GM19099 (cell line): Measurements from ENCODE around the gene PRKN.

Source experiments
- POLR2A ChIP-seq: IDR thresholded peaks from 3 replicates; pipeline ENCODE4 v1.6.1; 2011; ENCODE audit warnings: low read depth; ENCODE audit not compliant: insufficient read length; ENCODE audit errors: extremely low read depth

The PRKN gene

DNA sequence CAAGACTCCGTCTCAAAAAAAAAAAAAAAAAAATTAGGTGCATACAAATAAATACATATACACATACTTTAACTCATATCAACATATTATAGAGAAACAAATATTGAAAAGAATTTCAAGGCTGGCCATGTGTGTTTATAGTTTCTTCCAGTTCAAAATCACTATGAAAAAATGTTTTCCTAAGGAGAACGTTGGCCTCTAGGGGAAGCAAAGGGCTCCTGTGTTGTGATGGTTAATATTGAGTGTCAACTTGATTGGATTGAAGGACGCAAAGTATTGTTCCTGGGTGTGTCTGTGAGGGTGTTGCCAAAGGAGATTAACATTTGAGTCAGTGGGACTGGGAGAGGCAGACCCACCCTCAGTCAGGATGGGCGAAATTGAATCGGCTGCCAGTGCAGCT is 1271.7 kb downstream of the PRKN start:
- TF ChIP-seq POLR2A = no peak

DNA sequence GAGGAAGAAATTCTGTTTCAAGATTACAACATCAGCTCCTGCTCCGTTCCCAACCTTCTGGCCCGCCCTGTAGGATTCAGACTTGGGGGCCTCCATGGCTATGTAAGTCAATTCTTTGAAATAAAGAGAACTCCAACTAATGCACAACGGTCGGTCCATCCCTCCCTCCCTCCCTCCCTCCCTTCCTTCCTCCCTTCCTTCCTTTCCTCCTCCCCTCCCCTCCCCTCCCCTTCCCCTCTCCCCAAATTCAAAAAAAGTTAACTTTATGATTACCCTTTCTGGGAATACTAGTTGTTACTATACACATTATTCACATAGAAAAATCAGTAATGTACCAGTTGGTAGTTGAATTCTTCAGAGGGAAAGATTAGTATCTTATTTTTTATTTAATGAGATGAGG is 1274.0 kb downstream of the PRKN start:
- TF ChIP-seq POLR2A = no peak

DNA sequence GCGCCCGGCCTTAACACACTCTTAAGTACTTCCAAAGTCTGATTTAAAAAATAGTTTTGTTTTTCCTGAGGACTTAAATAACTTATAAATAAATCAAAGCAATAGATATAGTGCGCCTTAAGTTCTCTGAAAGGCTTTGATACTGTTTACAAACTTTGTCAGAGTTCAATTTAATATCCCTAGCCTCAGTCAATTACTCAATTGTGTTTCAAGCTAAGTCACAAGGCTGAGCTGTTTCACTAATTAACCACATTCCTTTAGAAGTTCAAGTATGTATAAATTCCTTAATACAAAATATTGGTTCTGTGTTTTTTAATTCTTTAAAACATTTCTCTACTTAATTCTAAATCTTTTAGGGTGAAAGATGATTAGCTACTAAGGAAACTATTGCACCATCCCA is 1275.3 kb downstream of the PRKN start:
- no peak for TF ChIP-seq POLR2A

DNA sequence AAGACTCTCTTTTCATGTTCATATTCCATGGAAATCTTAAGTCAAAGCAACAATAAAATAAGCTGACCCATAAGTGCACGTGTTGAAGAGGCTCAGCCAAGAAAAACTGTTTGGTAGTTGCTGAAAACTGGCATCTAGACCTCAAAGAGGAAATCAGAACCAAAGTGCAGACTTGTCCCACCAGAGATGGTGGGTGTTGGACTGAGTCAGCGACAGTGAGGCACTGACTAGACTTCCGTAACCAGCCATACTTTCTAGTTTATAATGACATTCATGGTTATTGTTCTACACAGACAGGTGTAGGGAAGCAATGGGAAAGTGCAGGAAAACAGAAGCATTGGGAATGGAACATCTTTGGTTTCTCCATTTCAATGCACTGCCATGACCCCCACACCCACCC is 1278.0 kb downstream of the PRKN start:
- no peak for TF ChIP-seq POLR2A

DNA sequence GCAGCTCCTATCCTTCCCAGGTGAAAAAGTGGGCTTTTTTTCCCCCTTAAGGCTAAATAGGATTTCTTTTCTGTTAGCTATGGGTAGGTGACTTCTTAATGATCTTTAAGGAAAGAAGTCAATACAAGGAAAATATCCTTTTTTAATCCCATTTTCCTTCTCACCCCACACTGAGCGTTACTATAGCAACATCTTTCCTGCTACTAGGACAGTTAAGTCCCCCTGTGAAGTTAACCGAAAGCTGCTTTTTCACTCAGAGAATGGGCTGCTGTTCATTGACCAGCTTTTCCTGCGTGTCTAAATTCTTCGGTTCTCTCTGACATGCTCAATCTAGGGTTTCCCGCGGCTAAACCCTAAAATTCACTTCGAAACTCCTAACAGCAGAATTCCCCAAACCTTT is 1280.6 kb downstream of the PRKN start:
- TF ChIP-seq POLR2A = no peak

DNA sequence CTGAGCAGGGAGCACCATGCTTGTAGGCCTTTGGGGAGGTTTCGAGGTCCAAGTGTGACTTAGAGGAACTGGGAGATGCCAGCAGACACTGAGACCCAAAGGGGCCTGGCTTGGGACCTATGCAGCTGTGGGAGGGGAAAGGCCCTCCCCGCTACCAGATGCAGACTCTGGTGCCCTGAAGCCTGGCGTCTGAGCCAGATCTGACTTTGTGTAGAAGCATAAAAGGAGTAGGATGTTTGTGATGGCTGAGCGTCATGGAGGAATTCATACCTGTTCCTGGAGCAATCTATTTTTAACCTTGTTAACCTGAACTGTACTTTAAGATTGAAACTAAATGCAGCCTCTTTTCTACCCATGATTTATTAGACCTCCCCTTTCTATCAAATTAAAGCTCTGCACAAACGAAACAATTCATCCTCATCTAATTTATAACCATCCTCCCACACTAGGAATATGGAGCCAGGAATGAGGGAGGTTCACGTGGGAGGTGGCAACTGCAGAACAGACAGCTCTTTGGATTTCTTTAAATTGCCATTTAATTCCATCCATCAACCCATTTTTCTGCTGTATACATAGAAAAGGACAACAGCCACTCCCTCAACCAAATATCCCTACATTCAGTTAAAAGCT is 1281.2 kb downstream of the PRKN start:
- TF ChIP-seq POLR2A = no peak

DNA sequence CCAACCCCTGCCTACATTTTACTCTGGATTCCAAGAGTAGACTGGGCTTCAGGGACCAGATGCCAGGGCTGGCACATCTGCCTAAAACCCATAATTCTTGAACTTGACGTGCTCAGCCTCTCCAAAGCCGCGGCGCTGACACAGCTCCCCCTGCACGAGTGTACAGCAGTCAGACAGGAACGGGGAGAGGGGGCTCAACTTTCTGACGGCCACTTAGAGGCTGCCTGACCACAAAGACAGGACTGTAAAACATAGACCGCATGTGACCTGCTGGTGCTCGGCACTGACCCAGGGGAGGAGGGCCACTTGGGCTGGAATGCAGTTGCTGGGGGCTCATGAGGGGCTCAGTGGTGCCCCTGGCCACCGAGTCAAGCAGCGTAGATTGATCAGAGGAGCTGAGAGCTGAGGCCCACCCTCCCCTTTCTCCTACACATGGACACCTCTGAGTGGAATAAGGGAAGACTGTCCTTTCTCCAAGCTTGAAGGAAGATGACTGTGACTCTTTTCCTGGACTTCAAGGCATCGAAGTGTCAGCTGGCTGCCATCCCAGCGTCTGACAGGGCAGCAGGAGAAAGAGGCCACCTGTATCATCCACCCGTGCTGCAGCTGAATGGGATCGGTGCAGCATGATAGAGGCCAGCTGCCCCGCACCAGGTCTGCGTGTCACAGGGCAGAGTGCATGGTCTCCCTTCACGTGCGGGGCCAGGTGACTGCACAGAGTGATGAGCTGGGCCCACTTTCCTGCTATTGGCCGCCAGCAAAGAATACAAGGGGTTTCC is 1282.4 kb downstream of the PRKN start:
- no peak for TF ChIP-seq POLR2A

DNA sequence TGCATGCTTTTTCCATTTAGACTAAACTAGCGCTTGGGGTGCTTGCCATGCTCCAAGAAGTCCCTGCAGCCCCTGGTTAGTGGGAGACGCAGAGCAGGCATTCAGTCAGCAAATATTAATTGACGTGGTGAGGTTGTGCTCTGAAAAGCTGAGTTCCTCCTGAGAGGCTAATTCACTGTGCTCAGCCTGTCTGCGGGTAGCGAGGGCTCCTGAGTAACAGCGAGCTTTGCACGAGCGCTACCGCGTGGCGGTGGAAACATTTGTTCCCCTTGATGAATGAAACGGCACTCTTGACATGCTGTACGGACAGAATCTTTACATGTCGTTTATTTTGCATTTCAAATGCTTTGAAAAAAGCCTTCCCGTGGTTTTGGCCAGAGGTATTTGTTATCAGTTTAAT is 1283.1 kb downstream of the PRKN start:
- no peak for TF ChIP-seq POLR2A

DNA sequence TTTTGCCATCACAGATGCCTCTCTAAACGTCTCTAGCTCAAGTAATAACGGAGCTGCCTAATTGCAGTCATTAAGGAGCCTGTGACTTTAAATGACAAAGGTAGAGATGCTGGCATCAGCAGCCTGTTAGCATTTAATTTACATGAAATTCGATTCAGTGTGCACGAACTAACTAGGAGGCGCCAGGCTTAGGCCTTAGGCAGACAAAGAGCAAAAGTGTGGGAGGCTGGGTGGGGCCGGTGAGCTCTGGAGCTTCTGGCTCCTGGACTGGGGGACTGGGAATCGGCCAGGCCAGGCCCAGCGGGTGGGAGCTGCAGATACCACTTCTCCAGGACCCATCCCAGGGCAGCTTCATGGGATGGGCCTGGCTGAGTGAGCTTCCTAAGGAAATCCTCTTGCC is 1283.7 kb downstream of the PRKN start:
- TF ChIP-seq POLR2A = no peak

DNA sequence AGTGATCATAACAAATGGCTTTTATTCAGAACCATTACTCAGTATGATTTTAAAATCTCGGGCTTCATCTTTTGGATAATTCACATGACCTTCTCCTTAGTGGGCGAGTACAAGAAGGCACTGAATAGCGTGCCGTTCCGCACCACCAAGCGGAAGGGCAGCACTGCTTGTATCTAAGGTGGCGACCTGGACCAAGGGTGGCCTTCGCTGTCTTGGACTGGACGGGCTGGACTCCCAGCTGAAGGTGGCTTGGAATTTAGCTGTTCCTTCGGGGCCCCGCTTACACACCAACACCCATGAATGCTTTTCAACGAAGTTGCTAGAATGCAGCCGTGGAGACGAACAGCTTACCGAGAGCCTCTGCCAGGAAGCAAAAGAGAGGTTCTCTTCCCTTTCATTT is 1285.1 kb downstream of the PRKN start:
- no peak for TF ChIP-seq POLR2A

DNA sequence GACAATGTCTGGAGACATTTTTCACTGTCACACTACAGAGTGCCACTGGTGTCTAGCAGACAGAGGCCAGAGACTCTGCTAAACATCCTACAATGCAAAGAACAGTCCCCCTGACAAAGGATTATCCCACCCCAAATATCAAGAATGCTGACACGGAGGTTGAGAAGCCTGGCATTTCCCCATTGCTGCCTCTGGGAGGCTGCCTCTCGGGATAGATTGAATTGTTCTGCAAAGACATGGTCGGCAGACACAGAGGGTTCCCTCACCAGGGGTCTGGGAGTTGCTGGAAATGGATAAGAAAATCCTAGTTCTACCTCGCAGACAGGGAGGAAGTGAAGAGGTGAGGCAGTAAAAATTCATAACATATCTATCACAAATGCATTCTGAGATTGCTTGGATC is 1287.3 kb downstream of the PRKN start:
- TF ChIP-seq POLR2A = no peak

DNA sequence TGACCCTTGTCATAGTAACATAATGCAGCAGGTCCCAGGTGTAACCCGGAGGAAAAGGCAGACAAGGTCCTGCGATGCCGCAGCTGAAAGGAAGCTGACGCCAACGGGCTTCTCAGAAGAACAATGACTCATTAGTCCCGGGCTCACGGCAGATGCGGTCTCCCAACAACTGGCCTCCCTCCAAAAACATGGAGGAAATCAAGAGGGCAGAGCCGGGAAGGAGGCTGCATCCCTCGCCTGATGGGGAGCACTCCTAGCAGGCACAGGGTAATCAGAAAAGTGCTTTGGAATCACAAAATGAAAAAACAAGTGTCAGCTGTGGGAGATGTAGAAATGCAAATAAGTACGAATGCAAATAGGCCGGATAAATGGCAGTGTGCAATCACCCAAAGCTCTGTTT is 1288.5 kb downstream of the PRKN start:
- no peak for TF ChIP-seq POLR2A

DNA sequence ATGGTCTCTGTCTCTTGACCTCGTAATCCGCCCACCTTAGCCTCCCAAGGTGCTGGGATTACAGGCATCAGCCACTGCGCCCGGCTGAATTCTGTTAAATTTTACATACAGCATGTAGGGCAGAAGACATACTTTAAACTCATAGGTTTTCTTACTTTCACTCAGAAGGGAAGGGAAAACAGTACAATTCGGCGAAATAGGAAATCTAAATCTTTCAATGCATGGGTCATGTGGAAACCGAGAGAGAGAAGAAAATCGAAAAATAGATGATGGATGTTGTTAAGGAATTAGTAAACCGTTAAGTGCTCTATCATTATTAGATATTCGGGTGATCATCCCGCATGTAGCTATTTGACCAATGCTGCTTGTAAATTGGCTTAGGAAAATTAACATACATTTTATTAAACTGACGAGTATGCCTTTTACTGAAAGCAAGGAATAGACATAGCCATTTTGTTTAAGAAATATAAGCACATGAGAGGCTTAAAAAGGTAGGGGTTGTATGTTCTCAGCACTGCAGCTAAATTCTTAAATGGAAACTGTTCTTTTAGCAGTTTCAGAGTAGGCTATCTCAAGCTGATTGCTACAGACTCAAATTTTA is 1289.0 kb downstream of the PRKN start:
- TF ChIP-seq POLR2A = no peak

DNA sequence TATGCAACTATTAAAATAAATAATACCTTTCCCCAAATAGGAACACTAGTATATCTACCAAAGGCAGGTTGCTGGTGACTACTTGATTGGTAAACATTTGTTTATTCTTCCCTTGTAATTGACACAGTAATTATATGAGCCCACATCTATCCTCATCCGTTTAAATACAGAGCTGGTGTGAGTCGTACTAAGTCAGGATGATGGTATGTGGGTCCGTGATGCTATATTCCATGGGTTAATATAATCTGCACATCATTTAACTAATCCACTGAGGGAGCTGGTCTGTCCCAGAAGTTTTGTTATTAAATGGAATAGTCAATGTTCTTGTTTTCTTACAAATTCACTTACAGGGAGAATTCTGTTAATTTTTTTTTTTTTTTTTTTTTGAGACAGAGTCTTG is 1289.7 kb downstream of the PRKN start:
- no peak for TF ChIP-seq POLR2A

DNA sequence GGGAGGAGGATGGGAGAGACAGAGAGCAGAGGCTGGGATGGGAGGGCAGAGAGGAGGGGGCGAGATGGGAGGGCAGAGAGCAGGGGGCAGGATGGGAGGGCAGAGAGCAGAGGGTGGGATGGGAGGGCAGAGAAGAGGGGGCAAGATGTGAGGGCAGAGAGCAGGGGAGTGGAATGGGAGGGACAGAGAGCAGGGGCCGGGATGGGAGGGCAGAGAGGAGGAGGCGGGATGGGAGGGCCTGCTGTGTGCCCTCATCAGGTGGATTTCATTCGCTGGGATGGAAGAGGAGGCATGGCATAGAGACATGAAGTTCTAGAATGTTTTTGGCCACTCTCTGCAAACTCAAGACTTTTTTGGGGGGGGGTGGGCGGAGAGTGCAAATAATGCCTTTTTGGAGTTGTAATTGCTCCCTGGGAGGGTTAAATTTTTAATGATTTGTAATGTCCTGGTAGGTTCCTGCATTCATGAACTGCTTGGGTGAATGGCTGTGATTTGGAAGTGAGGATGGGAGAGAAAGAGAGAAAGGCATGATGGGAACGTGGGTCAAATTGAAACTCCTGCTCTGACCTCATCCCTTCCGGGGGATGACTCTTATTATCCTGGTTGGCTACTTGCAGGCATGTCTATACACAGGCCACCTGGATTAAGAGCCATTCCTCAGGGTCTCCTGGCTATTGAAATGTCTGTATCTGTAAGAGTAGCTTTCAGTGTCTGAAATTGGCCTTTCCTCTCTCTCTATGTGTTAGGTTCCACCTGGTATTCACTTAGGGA is 1291.3 kb downstream of the PRKN start:
- TF ChIP-seq POLR2A = no peak

DNA sequence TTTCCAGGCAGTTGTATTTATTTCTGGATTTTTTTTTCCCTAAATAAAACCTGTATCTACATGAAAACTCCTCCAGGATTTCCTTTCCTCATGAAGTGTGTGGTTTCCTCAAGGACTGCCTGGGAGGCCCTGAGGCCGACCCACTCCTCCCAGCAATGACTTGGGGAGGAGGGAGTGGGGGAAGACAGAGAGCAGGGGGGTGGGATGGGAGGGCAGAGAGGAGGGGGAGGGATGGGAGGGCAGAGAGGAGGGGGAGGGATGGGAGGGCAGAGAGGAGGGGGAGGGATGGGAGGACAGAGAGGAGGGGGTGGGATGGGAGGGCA is 1291.9 kb downstream of the PRKN start:
- TF ChIP-seq POLR2A = no peak

DNA sequence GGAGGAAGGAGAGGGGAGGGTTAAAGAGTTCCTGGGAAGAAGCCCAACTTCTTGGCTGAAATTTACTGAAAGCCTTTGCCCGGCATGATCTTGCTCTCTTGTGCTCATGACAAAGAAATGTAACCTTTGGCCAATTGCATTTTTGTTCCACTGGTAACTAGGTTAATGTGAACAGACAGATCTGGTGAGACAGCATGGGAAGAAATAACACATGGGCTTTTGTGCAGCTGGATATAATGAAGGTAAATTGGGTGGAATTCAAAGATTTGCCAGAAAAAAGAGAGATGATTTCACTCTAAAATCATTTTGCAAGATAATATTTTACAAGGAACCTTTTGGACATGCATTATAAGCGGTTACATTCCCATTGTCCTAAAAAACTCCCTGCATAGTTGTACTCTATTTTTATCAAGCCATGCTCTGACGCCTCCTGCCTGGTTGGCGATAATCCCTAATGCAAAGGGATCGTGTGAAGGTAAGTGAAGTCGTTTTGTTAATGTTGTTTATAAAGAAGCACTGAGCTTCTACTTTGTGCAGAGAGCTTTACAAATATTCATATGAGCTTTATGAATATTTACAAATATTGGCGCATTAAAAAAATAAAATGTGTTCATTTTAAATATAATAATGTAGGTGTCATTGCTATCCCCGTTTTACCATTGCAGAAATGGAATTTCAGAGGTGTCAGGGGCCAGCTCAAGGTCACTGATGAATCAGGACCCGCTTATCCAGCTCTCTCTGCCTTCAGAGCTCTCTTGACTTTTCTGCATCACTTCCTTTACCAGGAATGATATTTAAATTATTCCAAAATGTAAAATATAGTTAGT is 1292.4 kb downstream of the PRKN start:
- TF ChIP-seq POLR2A = no peak
